ENCODE measurements around the gene TCP1. TPM values are rescaled to one million over a fixed set of nuclear protein-coding genes. Genes with fewer than 3 reads are reported as not detected.

TCP1 gene
- 100 to 1,000 TPM; 203 to 212 TPM for total RNA-seq

DNA sequence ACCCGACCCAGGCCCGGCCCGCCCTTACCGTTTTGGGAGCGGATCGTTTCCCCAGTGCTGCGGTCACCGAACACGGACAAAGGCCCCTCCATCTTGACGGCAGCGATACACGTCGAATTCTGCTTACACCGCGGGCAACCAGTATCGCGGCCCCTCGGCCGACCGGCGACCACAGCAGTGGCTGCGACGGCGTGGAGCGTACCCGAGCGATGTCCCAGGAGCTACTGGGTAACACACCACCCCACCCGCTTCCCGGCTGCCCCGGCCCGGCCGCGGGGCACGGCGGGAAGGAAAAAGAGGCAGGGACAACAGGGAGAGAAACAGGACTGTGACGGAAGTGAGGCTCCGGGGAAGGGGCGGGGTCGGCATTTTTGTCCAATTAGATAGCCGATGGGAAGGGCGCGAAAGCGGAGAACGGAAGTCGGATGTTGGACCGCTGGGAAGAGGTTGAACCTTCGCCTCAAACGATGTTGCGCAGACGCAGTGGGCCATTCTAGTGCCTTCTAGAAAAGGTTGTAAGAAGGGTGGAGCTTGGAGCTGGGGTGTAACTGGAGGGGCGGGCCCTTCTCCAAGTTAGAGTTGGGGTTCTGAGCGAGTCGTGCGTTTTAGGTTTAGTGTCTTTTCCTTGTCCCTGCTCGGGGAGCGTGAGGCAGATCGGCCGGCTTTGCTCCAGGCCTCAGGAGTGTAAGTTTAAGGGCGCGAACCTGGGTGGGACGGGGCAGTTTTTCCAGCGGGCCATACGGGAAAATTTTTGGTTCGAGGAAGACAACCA, at the start of gene TCP1:
TSS of gene TCP1 (minus strand) at position 226 of the 772 bp plus-strand sequence. CDS start at position 92, 134 bp downstream.
- Mint-ChIP-seq H3K36me3 (ENCODE audit: low read depth) (peaks cover 81% of the 10 kb centered on the region), H3K4me3 (peak within 1 kb of the TSS; percentile 100), H3K9me3 (no peaks in the 10 kb centered on the region), H3K27ac (peak within 1 kb of the TSS; percentile 98), H3K27me3 (no peaks in the 10 kb centered on the region), H3K4me1 (peaks cover 64% of the 10 kb centered on the region)
- CTCF ChIA-PET = interaction anchor here (0.8 to 5.1 kb wide), 12 partner anchors 26 to 680 kb away, joined by 3 to 34 read pairs (median 5); partner anchors contain the start of genes ACAT2, SOD2 and WTAP
- DNase-seq = peak; percentile 99
- POLR2A ChIA-PET = interaction anchor here (0.6 to 7.2 kb wide), 29 partner anchors 9 to 750 kb away, joined by 3 to 195 read pairs (median 5); partner anchors contain the start of genes ACAT2, IGF2R, SOD2 and TAGAP

GRCh38 chr6:159838020-159838744, 48.8 kb upstream of the TCP1 start:
- no peaks in the 10 kb centered on the region for H3K9me3 Mint-ChIP-seq
- CTCF ChIA-PET = no interaction called here
- POLR2A ChIA-PET = no interaction called here
- peaks cover 3% of the 10 kb centered on the region for H3K27me3 Mint-ChIP-seq
- no peaks in the 10 kb centered on the region for H3K4me1 Mint-ChIP-seq
- no peaks in the 10 kb centered on the region for H3K36me3 Mint-ChIP-seq (ENCODE audit: low read depth)
- H3K27ac Mint-ChIP-seq = no peak overlapping the region
- DNase-seq = no peak
- H3K4me3 Mint-ChIP-seq = no peak overlapping the region

DNA sequence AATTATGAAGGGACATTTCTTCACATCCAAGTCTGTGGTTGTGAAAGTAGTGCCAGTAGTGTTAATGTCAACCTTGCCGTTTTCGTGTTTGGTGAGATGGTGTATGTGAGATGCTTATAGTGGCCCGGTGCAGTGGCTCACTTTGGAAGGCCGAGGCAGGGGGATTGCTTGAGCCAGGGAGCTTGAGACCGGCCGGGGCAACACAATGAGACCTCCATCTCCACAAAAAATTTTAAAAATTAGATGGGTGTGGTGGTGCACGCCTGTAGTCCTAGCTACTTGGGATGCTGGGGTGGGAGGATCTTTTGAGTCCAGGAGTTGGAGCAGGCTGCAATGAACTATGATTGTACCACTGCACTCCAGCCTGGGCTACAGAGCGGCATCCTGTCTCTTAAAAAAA, 48.1 kb upstream of the TCP1 start:
- Mint-ChIP-seq H3K27ac (no peak overlapping the region), H3K36me3 (ENCODE audit: low read depth) (no peaks in the 10 kb centered on the region), H3K9me3 (no peaks in the 10 kb centered on the region), H3K4me1 (no peaks in the 10 kb centered on the region), H3K4me3 (no peak overlapping the region), H3K27me3 (peaks cover 3% of the 10 kb centered on the region)
- ChIA-PET POLR2A (no interaction called here), CTCF (no interaction called here)
- DNase-seq = no peak

- Mint-ChIP-seq H3K4me3 (no peak overlapping the region), H3K27ac (no peak overlapping the region), H3K36me3 (ENCODE audit: low read depth) (no peaks in the 10 kb centered on the region), H3K9me3 (no peaks in the 10 kb centered on the region), H3K4me1 (no peaks in the 10 kb centered on the region), H3K27me3 (peaks cover 3% of the 10 kb centered on the region)
- ChIA-PET POLR2A (no interaction called here), CTCF (no interaction called here)
- DNase-seq = no peak
Observed at GRCh38 chr6:159836718-159837490, 47.5 kb upstream of the TCP1 start.

DNA sequence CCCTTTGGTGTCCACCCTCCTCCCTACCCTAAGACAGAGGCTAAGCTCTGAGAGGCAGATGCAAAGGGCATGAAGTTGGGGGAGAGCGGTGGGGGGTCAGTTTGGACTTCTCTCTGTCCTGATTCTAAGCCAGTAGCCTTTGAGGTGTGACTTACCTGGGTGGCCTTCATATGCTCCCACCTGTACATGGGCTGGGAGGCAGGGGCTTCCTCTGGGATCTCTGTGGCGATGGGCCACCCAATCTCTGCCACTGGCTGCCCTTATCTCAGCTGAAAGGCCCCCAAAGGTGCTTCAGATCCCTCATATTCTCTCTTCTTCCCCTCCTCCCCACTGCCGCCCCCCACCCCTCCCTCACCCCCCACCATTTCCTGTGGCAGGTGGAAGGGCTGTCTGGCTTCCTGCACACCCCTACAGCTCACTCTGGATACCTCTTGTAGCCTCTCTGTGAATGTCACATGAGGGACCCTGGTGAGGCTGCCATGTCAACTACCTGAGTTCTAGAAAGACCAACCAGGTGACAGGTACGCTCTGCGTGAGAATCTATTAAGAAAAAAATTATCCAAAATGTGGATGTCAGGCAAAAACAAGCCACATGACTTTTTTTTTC, 44.7 kb upstream of the TCP1 start:
- DNase-seq = no peak
- H3K9me3 Mint-ChIP-seq = no peaks in the 10 kb centered on the region
- H3K36me3 Mint-ChIP-seq (ENCODE audit: low read depth) = no peaks in the 10 kb centered on the region
- ChIA-PET CTCF (interaction anchor here (0.5 to 1.5 kb wide), 4 partner anchors 18 to 110 kb away, joined by 3 to 5 read pairs (median 4); no protein-coding TSS in a partner anchor), POLR2A (no interaction called here)
- H3K4me1 Mint-ChIP-seq = peaks cover 2% of the 10 kb centered on the region
- no peak overlapping the region for H3K4me3 Mint-ChIP-seq
- no peak overlapping the region for H3K27ac Mint-ChIP-seq
- peaks cover 3% of the 10 kb centered on the region for H3K27me3 Mint-ChIP-seq

GRCh38 chr6:159833556-159833955, 44.2 kb upstream of the TCP1 start:
- H3K4me3 Mint-ChIP-seq = no peak overlapping the region
- H3K27ac Mint-ChIP-seq = no peak overlapping the region
- POLR2A ChIA-PET = interaction anchor here (0.8 kb wide), 1 partner anchor 12 kb away, joined by 3 read pairs; no protein-coding TSS in a partner anchor
- DNase-seq = no peak
- H3K9me3 Mint-ChIP-seq = no peaks in the 10 kb centered on the region
- CTCF ChIA-PET = interaction anchor here (0.8 to 1.5 kb wide), 2 partner anchors 19 to 21 kb away, joined by 3 to 5 read pairs; no protein-coding TSS in a partner anchor
- peaks cover 3% of the 10 kb centered on the region for H3K27me3 Mint-ChIP-seq
- no peaks in the 10 kb centered on the region for H3K36me3 Mint-ChIP-seq (ENCODE audit: low read depth)
- H3K4me1 Mint-ChIP-seq = peaks cover 2% of the 10 kb centered on the region

DNA sequence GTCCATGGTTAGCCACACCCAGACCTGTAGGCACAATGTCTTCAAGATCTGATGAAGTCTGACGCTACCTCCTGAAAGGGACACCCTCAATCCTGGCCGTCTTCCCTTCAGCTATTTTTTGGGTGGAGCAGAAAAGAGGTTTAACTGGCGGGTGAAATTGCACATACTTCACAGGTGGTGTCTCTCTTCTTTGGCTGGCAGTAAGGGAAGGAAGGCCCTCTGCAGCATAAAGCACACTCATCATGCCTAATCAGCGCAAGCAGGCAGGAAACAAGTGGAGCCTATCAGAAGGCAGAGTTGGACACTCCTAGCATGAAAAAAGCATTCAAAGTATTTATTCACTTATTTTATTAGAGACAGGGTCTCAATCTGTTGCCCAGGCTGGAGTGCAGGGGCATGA, 43.5 kb upstream of the TCP1 start:
- H3K36me3 Mint-ChIP-seq (ENCODE audit: low read depth) = no peaks in the 10 kb centered on the region
- no peak for DNase-seq
- H3K27me3 Mint-ChIP-seq = peaks cover 3% of the 10 kb centered on the region
- no peak overlapping the region for H3K4me3 Mint-ChIP-seq
- peaks cover 2% of the 10 kb centered on the region for H3K4me1 Mint-ChIP-seq
- CTCF ChIA-PET = interaction anchor here (0.8 kb wide), 1 partner anchor 19 kb away, joined by 3 read pairs; no protein-coding TSS in a partner anchor
- POLR2A ChIA-PET = interaction anchor here (0.8 kb wide), 1 partner anchor 12 kb away, joined by 3 read pairs; no protein-coding TSS in a partner anchor
- no peaks in the 10 kb centered on the region for H3K9me3 Mint-ChIP-seq
- H3K27ac Mint-ChIP-seq = no peak overlapping the region

DNA sequence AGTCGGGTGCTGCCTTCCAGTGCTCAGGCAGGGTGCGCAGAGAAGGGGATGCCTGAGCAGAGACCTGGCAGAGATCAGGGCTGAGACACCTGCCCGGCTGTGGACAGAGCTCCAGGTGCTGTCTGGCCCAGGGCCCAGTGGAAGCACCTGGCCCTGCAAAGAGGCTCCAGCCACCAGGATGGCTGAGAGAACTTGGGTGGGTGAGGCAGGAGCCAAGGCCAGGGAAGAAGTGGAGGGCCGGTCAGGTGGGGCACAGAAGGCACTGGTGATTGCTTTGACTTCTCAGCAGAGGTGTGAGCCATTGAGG, 41.9 kb upstream of the TCP1 start:
- no peak for DNase-seq
- no peaks in the 10 kb centered on the region for H3K36me3 Mint-ChIP-seq (ENCODE audit: low read depth)
- ChIA-PET POLR2A (no interaction called here), CTCF (no interaction called here)
- H3K4me1 Mint-ChIP-seq = peaks cover 2% of the 10 kb centered on the region
- H3K27ac Mint-ChIP-seq = no peak overlapping the region
- no peak overlapping the region for H3K4me3 Mint-ChIP-seq
- no peaks in the 10 kb centered on the region for H3K9me3 Mint-ChIP-seq
- H3K27me3 Mint-ChIP-seq = peaks cover 3% of the 10 kb centered on the region

- no peak for DNase-seq
- Mint-ChIP-seq H3K36me3 (ENCODE audit: low read depth) (no peaks in the 10 kb centered on the region), H3K27me3 (peaks cover 3% of the 10 kb centered on the region), H3K9me3 (no peaks in the 10 kb centered on the region), H3K27ac (no peak overlapping the region), H3K4me1 (peaks cover 2% of the 10 kb centered on the region), H3K4me3 (no peak overlapping the region)
- ChIA-PET POLR2A (no interaction called here), CTCF (no interaction called here)
Observed at GRCh38 chr6:159830501-159831372, 41.3 kb upstream of the TCP1 start.

DNA sequence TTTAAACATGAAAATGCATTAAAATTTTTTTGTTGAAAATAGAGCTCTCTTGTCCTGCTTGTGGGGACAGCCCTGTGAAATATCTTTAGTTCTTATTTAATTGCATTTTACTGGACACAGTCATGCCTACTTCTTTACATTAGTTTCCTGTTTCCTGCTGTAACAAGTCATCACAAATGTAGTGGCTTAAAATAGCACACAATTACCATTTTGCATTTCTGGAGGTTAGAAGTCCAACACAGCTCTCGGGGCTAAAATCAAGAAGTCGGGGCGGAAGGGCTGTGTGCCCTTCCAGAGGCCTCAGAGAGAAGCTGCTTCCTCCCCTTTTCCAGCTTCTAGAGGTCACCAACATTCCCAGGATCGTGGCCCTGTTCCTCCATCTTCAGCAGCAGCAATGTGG, 40.1 kb upstream of the TCP1 start:
- Mint-ChIP-seq H3K9me3 (no peaks in the 10 kb centered on the region), H3K36me3 (ENCODE audit: low read depth) (no peaks in the 10 kb centered on the region), H3K4me3 (no peak overlapping the region), H3K4me1 (peaks cover 2% of the 10 kb centered on the region), H3K27me3 (peaks cover 3% of the 10 kb centered on the region), H3K27ac (no peak overlapping the region)
- DNase-seq = no peak
- POLR2A ChIA-PET = interaction anchor here (1.2 kb wide), 1 partner anchor 24 kb away, joined by 4 read pairs; no protein-coding TSS in a partner anchor
- CTCF ChIA-PET = interaction anchor here (1.5 kb wide), 1 partner anchor 10 kb away, joined by 3 read pairs; no protein-coding TSS in a partner anchor

DNA sequence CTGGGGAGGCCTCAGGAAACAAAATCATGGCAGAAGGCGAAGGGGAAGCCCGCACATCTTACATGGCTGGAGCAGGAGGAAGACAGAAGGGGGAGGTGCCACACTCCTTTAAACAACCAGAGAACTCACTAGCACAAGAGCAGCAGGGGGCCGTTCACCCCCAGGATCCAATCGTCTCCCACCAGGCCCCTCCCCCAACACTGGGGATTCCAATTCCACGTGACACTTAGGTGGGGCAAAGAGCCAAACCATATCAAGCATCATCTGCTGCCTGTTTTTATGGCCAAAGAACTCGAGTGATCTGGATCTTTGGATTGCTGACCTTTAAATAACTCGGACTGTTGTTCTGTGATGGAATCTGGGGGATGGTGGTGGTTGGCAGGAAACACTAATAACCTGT, 38.7 kb upstream of the TCP1 start:
- H3K4me3 Mint-ChIP-seq = no peak overlapping the region
- DNase-seq = no peak
- H3K9me3 Mint-ChIP-seq = no peaks in the 10 kb centered on the region
- H3K4me1 Mint-ChIP-seq = peaks cover 2% of the 10 kb centered on the region
- ChIA-PET CTCF (no interaction called here), POLR2A (no interaction called here)
- H3K36me3 Mint-ChIP-seq (ENCODE audit: low read depth) = no peaks in the 10 kb centered on the region
- H3K27me3 Mint-ChIP-seq = peaks cover 3% of the 10 kb centered on the region
- no peak overlapping the region for H3K27ac Mint-ChIP-seq
